ENCODE measurements around the gene CLEC18C.
"Not testable (repeated sequence)": the region's sequence is repeated elsewhere in the genome, so short reads cannot be mapped to it uniquely, and the experiment has no call there.

Gene CLEC18C

DNA sequence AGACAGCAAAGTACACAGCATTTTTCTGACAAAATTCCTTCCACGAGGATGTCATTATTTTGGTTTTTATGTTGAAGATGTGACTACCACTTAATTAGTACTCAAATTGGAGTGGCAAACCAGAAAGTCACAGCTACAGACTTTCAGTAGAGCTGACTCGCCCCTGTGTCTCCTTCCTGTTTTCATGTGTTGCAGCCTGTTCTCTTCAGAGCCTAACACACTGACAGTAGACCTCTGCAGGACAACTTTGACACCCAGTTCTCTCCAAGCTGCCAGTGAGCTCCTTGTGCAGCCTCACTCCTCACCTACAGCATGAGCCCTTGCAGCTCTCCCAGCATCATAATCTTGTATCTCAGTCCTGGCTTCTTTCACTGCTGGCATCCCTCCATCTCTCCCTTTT is 49.0 kb downstream of the CLEC18C start:
- DNase-seq = not testable (repeated sequence)

DNA sequence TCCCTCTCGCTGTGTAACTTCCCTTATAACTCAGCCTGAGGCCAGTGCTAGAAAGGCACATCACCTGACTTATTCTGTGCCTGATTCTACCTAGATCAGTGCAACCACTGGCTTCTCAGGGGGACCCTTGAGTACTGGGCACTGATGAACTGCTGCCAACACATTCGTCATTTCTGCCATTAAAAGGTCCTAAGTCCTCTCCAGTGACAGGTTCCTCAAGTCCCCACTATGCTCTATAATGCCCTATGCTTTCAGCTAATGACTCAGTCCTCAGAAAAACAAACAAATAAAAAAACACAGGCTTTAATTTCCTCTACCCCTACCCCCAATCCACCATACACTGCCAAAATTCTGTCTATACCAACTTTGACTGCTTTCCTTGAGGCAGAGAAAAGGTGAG is 49.6 kb downstream of the CLEC18C start:
- DNase-seq = not testable (repeated sequence)

DNA sequence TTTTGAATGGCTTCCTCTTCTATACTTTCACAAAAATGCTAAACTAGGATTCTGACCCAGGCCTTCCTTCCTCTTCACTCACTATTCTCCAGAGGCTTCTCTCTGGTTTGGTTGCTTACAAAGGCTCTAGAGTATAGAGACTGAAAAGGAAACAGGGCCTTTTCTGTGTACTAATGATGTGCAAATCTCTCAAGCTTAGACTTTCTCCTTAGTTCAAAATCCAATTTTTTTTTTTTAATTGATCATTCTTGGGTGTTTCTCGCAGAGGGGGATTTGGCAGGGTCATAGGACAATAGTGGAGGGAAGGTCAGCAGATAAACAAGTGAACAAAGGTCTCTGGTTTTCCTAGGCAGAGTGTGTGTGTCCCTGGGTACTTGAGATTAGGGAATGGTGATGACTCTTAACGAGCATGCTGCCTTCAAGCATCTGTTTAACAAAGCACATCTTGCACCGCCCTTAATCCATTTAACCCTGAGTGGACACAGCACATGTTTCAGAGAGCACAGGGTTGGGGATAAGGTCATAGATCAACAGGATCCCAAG is 50.5 kb downstream of the CLEC18C start:
- DNase-seq = not testable (repeated sequence)

DNA sequence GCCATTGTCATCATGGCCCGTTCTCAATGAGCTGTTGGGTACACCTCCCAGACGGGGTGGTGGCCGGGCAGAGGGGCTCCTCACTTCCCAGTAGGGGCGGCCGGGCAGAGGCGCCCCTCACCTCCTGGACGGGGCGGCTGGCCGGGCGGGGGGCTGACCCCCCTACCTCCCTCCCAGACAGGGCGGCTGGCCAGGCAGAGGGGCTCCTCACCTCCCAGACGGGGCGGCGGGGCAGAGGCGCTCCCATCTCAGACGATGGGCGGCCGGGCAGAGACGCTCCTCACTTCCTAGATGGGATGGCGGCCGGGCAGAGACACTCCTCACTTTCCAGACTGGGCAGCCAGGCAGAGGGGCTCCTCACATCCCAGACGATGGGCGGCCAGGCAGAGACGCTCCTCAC is 51.1 kb downstream of the CLEC18C start:
- DNase-seq = not testable (repeated sequence)

DNA sequence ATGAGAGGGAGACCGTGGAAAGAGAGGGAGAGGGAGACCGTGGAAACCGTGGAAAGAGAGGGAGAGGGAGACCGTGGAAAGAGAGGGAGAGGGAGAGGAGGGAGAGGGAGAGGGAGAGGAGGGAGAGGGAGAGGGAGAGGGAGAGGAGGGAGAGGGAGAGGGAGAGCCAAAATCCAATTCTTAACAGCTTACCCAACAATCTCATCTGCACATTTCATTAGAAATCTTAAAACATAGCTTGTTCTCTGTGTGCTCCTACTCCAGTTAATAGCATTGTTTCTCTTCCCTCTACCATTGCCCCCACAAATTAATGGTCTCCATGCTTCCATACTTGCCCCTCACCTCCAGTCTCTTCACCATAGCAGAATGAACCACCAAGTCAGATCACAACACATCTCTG is 51.8 kb downstream of the CLEC18C start:
- not testable (repeated sequence) for DNase-seq

DNA sequence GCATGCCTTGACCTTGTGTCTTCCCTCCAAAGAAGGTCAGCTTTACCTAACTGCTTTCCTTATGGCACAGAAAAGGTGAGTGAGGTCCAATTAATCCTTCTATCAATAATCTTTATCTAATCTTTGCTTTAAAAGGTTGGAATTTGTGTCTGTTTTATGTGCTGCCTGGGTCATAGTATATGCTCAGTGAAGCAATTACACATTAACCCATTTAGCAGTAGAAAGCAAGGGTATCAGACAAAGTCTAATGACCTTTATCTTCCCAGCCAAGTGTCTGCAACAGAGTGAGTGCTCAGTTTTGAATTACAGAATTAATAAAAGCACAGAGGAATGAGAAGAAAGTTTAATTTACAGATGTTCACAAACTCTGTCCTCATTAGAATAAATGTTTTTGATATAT is 52.4 kb downstream of the CLEC18C start:
- not testable (repeated sequence) for DNase-seq

DNA sequence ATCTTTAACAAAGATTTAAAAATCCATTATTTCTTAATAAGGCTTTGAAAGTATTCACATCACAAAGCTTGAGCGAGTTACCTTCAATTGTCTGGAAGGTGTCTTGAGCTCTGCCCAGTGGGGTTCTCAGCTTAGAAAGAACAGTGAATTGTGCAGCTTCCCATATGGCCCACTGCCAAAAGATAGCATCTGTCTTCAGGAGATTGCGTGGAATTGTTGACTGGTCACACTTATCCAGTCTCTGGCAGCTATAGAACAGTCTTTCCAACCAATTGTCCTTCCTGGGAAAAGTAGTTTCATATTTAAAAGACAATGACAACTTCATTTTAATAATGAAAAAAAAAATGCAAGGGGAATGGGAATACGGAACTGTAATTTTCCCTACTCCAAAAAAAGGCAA is 58.2 kb downstream of the CLEC18C start:
- DNase-seq = not testable (repeated sequence)
